H1 (cell line): ENCODE results near the gene GTF2F2. TPM values are rescaled to one million over a fixed set of nuclear protein-coding genes. Genes with fewer than 3 reads are reported as not detected.

Source experiments
- BACH1 ChIP-seq: IDR thresholded peaks from 2 replicates; pipeline ENCODE4 v1.6.1; 2012; ENCODE audit warnings: low read length, improper control_type of control experiment
- CBX8 ChIP-seq: fragments of 300-800, 300-1000 bp; sonication (generic); IDR thresholded peaks from 2 replicates; pipeline ENCODE4 v1.7.1; 2016; ENCODE audit warnings: low read depth, low read length, borderline replicate concordance
- EZH2 ChIP-seq: fragments of 200-600 bp; sonication (generic); IDR thresholded peaks from 2 replicates; pipeline ENCODE4 v1.7.1; 2012; ENCODE audit warnings: low read depth, mild to moderate bottlenecking, moderate library complexity, low read length, inconsistent platforms; ENCODE audit not compliant: severe bottlenecking
- GABPA ChIP-seq: IDR thresholded peaks from 2 replicates; pipeline ENCODE4 v1.6.1; 2011; ENCODE audit warnings: mild to moderate bottlenecking, low read length, moderate library complexity, borderline replicate concordance; ENCODE audit not compliant: insufficient read depth
- HDAC6 ChIP-seq: IDR thresholded peaks from one replicate; pipeline ENCODE4 v1.7.1; 2012; ENCODE audit warnings: low read depth, mild to moderate bottlenecking, inconsistent platforms, low read length, moderate library complexity
- NANOG ChIP-seq: IDR thresholded peaks from 2 replicates; pipeline ENCODE4 v1.6.1; 2011; ENCODE audit warnings: low read length, low read depth, mild to moderate bottlenecking, inconsistent platforms; ENCODE audit not compliant: insufficient read depth, poor library complexity, severe bottlenecking
- PHF8 ChIP-seq: fragments of 200-600 bp; sonication (generic); conservative IDR thresholded peaks from 2 replicates; pipeline ENCODE4 v1.7.1; 2012; ENCODE audit warnings: low read depth, mild to moderate bottlenecking, inconsistent platforms, low read length, moderate library complexity
- RBBP5 ChIP-seq: IDR thresholded peaks from 2 replicates; pipeline ENCODE4 v1.7.1; 2012; ENCODE audit warnings: low read depth, mild to moderate bottlenecking, inconsistent platforms, low read length, moderate library complexity, borderline replicate concordance
- SRF ChIP-seq: IDR thresholded peaks from 2 replicates; pipeline ENCODE4 v1.6.1; 2011; ENCODE audit warnings: mild to moderate bottlenecking, low read depth, low read length, moderate library complexity
- polyA plus RNA-seq, 7 experiments: library from polyadenylated mRNA; depleted of rRNA in 3 of 7; stranded (reverse) in 5 of 7; unstranded in 2 of 7; fragments of >200 nt in 5 of 7; fragments of 200-250 nt in 2 of 7; gene quantifications; 1 replicate in 5 of 7; 2 replicates in 1 of 7; 4 replicates in 1 of 7; pipeline versions ENCODE4 v1.2.1 to v1.2.3, GENCODE V29; 2011 to 2013; ENCODE audit warnings: missing spikeins in 2 of 7, mixed read lengths in 2 of 7
- total RNA-seq: library from RNA; stranded (reverse); fragmentation: NEBNext Ultra II Directional; extraction: Animal tissue kit (Norgen Biotek cat#: 25700); gene quantifications from 2 replicates; pipeline ENCODE4 v1.2.1, GENCODE V29; 2021
- TF ChIP-seq, protein P1 (sequence below): IDR thresholded peaks from 2 replicates; pipeline ENCODE4 v1.6.1; 2012; ENCODE audit warnings: inconsistent platforms

Gene GTF2F2
- total and polyA plus RNA-seq, 2 of the 8 experiments (the other 6 are each of a cell fraction or from before 2014, with no cell fraction given), result 10.8 to 31.1 TPM

DNA sequence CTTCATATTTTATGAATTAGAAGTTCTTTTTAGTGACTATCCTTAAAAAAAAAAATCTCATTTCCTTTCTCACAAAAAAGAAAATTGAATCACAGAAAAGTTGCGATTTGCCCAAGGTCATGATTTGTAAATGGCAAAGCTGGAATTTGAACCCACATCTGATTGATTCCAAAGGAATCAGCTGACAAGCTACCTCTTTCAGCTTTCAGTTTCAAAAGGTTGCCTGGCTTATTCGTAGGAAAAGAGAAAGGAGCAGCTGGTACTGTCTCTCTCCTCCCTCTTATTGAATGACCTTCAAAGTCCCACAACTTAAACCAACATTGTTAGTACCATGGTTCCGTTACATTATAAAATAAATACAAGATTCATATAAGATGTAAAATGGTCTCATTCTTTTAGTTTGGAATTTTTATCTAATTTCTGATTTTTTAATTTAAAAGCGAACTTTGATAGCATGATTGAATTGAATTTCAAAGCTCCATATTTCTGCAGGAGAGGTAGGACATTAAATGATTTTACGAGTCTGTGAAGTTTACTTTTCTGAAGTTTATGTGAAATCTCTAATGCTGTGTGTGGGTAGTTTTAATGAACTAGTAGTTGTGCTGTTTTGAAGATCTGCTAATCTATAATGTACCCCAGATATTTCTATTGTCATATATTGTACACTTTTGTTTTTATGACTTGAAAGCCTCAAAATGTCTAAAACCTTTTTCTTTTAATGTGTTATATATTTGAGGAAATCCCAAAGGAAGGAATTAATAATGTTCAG lies 99.0 kb downstream of the GTF2F2 start (continued):
- TF ChIP-seq CBX8 (no peak), BACH1 (no peak), RBBP5 (no peak), HDAC6 (no peak), PHF8 (no peak), NANOG (no peak), GABPA (no peak), SRF (no peak), EZH2 (no peak)
- TF ChIP-seq, protein P1, sequence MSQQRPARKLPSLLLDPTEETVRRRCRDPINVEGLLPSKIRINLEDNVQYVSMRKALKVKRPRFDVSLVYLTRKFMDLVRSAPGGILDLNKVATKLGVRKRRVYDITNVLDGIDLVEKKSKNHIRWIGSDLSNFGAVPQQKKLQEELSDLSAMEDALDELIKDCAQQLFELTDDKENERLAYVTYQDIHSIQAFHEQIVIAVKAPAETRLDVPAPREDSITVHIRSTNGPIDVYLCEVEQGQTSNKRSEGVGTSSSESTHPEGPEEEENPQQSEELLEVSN, result no peak
